Activated naive CD4-positive, alpha-beta T cell treated with anti-CD3 and anti-CD28 coated beads, Interleukin-2, amount 10 ng/mL, durations not matched to agents 7 days and 5 days (primary cell): ENCODE data around the gene ZSCAN25.
"Not testable (repeated sequence)": the region's sequence is repeated elsewhere in the genome, so short reads cannot be mapped to it uniquely, and the experiment has no call there.

Experiments
- CTCF ChIA-PET: fragments of 350-600 bp; sonication (Branson Sonifier 250); formaldehyde crosslinking; loops from one replicate; lab custom pipeline; 2021; ENCODE audit warnings: antibody characterized with exemption; lab: Charles Lee
- DNase-seq: peaks from one replicate; pipeline ENCODE4 v3.0.0-alpha.2; 2020
- H3K27ac Mint-ChIP-seq: one replicate; pipeline ENCODE4 v1.8.0; 2021; ENCODE audit warnings: mild to moderate bottlenecking, moderate library complexity, mixed read lengths
- H3K27me3 Mint-ChIP-seq: one replicate; pipeline ENCODE4 v1.8.0; 2021; ENCODE audit warnings: mild to moderate bottlenecking, mixed read lengths
- H3K36me3 Mint-ChIP-seq: one replicate; pipeline ENCODE4 v1.8.0; 2021; ENCODE audit warnings: mixed read lengths
- H3K4me1 Mint-ChIP-seq: one replicate; pipeline ENCODE4 v1.8.0; 2021; ENCODE audit warnings: mixed read lengths
- H3K4me3 Mint-ChIP-seq: one replicate; pipeline ENCODE4 v1.8.0; 2021; ENCODE audit warnings: mild to moderate bottlenecking, moderate library complexity, mixed read lengths
- H3K9me3 Mint-ChIP-seq: one replicate; pipeline ENCODE4 v1.8.0; 2021; ENCODE audit warnings: mixed read lengths

Gene ZSCAN25

GRCh38 chr7:99624484-99624883, 7.7 kb downstream of the ZSCAN25 start:
- Mint-ChIP-seq H3K9me3 (no peaks in the 10 kb centered on the region), H3K27me3 (no peaks in the 10 kb centered on the region), H3K4me1 (peaks cover 57% of the 10 kb centered on the region), H3K4me3 (peak overlapping the region; percentile 78), H3K27ac (peak overlapping the region; percentile 95), H3K36me3 (peaks cover 83% of the 10 kb centered on the region)
- CTCF ChIA-PET: interaction anchor here (0.5 to 1.3 kb wide), 3 partner anchors 99 to 214 kb away, joined by 3 to 4 read pairs (median 3); no protein-coding TSS in a partner anchor
- DNase-seq: peak; percentile 86

GRCh38 chr7:99625321-99625720, 8.6 kb downstream of the ZSCAN25 start:
- Mint-ChIP-seq H3K9me3 (no peaks in the 10 kb centered on the region), H3K27ac (peak overlapping the region; percentile 95), H3K4me3 (peak overlapping the region; percentile 78), H3K36me3 (peaks cover 82% of the 10 kb centered on the region), H3K27me3 (no peaks in the 10 kb centered on the region), H3K4me1 (peaks cover 52% of the 10 kb centered on the region)
- no peak for DNase-seq
- CTCF ChIA-PET: interaction anchor here (0.8 kb wide), 1 partner anchor 260 kb away, joined by 3 read pairs; no protein-coding TSS in a partner anchor

GRCh38 chr7:99625961-99626360, 9.2 kb downstream of the ZSCAN25 start:
- CTCF ChIA-PET: interaction anchor here (0.8 kb wide), 1 partner anchor 261 kb away, joined by 3 read pairs; no protein-coding TSS in a partner anchor
- no peak for DNase-seq
- Mint-ChIP-seq H3K4me3 (peak overlapping the region; percentile 78), H3K4me1 (peaks cover 49% of the 10 kb centered on the region), H3K9me3 (no peaks in the 10 kb centered on the region), H3K27me3 (no peaks in the 10 kb centered on the region), H3K27ac (peak overlapping the region; percentile 61), H3K36me3 (peaks cover 82% of the 10 kb centered on the region)

GRCh38 chr7:99626661-99627060, 9.9 kb downstream of the ZSCAN25 start:
- Mint-ChIP-seq H3K36me3 (peaks cover 82% of the 10 kb centered on the region), H3K27me3 (no peaks in the 10 kb centered on the region), H3K4me3 (no peak overlapping the region), H3K27ac (no peak overlapping the region), H3K9me3 (no peaks in the 10 kb centered on the region), H3K4me1 (peaks cover 45% of the 10 kb centered on the region)
- CTCF ChIA-PET: no interaction called here
- no peak for DNase-seq

- no peak overlapping the region for H3K4me3 Mint-ChIP-seq
- DNase-seq: no peak
- peaks cover 41% of the 10 kb centered on the region for H3K4me1 Mint-ChIP-seq
- no peaks in the 10 kb centered on the region for H3K9me3 Mint-ChIP-seq
- no peak overlapping the region for H3K27ac Mint-ChIP-seq
- peaks cover 81% of the 10 kb centered on the region for H3K36me3 Mint-ChIP-seq
- CTCF ChIA-PET: interaction anchor here (1.3 kb wide), 1 partner anchor 12 kb away, joined by 5 read pairs; no protein-coding TSS in a partner anchor
- H3K27me3 Mint-ChIP-seq: no peaks in the 10 kb centered on the region
These were observed 10.8 kb downstream of the ZSCAN25 start for GRCh38 chr7:99627513-99627912.

- no peaks in the 10 kb centered on the region for H3K9me3 Mint-ChIP-seq
- peaks cover 30% of the 10 kb centered on the region for H3K4me1 Mint-ChIP-seq
- CTCF ChIA-PET: interaction anchor here (1.3 kb wide), 1 partner anchor 13 kb away, joined by 5 read pairs; no protein-coding TSS in a partner anchor
- H3K27me3 Mint-ChIP-seq: no peaks in the 10 kb centered on the region
- peaks cover 76% of the 10 kb centered on the region for H3K36me3 Mint-ChIP-seq
- H3K27ac Mint-ChIP-seq: peak overlapping the region; percentile 63
- no peak for DNase-seq
- H3K4me3 Mint-ChIP-seq: no peak overlapping the region
These were observed 12.0 kb downstream of the ZSCAN25 start for GRCh38 chr7:99628471-99629465.

- H3K27ac Mint-ChIP-seq: no peak overlapping the region
- H3K4me3 Mint-ChIP-seq: no peak overlapping the region
- CTCF ChIA-PET: interaction anchor here (0.9 kb wide), 1 partner anchor 284 kb away, joined by 4 read pairs; no protein-coding TSS in a partner anchor
- peaks cover 21% of the 10 kb centered on the region for H3K4me1 Mint-ChIP-seq
- no peaks in the 10 kb centered on the region for H3K9me3 Mint-ChIP-seq
- H3K27me3 Mint-ChIP-seq: no peaks in the 10 kb centered on the region
- peaks cover 70% of the 10 kb centered on the region for H3K36me3 Mint-ChIP-seq
- DNase-seq: no peak
These were observed 12.9 kb downstream of the ZSCAN25 start for GRCh38 chr7:99629643-99630042.

GRCh38 chr7:99631295-99632109, 14.8 kb downstream of the ZSCAN25 start:
- H3K9me3 Mint-ChIP-seq: no peaks in the 10 kb centered on the region
- no peak for DNase-seq
- no peak overlapping the region for H3K4me3 Mint-ChIP-seq
- H3K4me1 Mint-ChIP-seq: peaks cover 4% of the 10 kb centered on the region
- no peaks in the 10 kb centered on the region for H3K27me3 Mint-ChIP-seq
- H3K36me3 Mint-ChIP-seq: peaks cover 59% of the 10 kb centered on the region
- CTCF ChIA-PET: interaction anchor here (0.9 to 1.5 kb wide), 4 partner anchors 10 to 207 kb away, joined by 3 to 6 read pairs (median 3); no protein-coding TSS in a partner anchor
- H3K27ac Mint-ChIP-seq: peak overlapping the region; percentile 65

GRCh38 chr7:99637414-99637813, 20.7 kb downstream of the ZSCAN25 start:
- H3K27me3 Mint-ChIP-seq, H3K27ac Mint-ChIP-seq, H3K4me3 Mint-ChIP-seq, DNase-seq, H3K9me3 Mint-ChIP-seq, CTCF ChIA-PET, H3K4me1 Mint-ChIP-seq: not testable (repeated sequence)
- H3K36me3 Mint-ChIP-seq: peaks cover 35% of the 10 kb centered on the region

- no peak overlapping the region for H3K27ac Mint-ChIP-seq
- CTCF ChIA-PET: no interaction called here
- no peaks in the 10 kb centered on the region for H3K27me3 Mint-ChIP-seq
- H3K36me3 Mint-ChIP-seq: peaks cover 31% of the 10 kb centered on the region
- no peak for DNase-seq
- H3K4me1 Mint-ChIP-seq: no peaks in the 10 kb centered on the region
- no peaks in the 10 kb centered on the region for H3K9me3 Mint-ChIP-seq
- no peak overlapping the region for H3K4me3 Mint-ChIP-seq
These were observed 22.0 kb downstream of the ZSCAN25 start for GRCh38 chr7:99638731-99639130.

GRCh38 chr7:99639267-99639666, 22.5 kb downstream of the ZSCAN25 start:
- H3K4me1 Mint-ChIP-seq: no peaks in the 10 kb centered on the region
- CTCF ChIA-PET: no interaction called here
- H3K27ac Mint-ChIP-seq: no peak overlapping the region
- no peaks in the 10 kb centered on the region for H3K27me3 Mint-ChIP-seq
- DNase-seq: no peak
- H3K9me3 Mint-ChIP-seq: no peaks in the 10 kb centered on the region
- H3K36me3 Mint-ChIP-seq: peaks cover 29% of the 10 kb centered on the region
- no peak overlapping the region for H3K4me3 Mint-ChIP-seq

- Mint-ChIP-seq H3K4me1 (no peaks in the 10 kb centered on the region), H3K9me3 (no peaks in the 10 kb centered on the region), H3K36me3 (peaks cover 33% of the 10 kb centered on the region), H3K4me3 (no peak overlapping the region), H3K27me3 (no peaks in the 10 kb centered on the region), H3K27ac (no peak overlapping the region)
- no peak for DNase-seq
- CTCF ChIA-PET: interaction anchor here (1.3 kb wide), 1 partner anchor 11 kb away, joined by 3 read pairs; no protein-coding TSS in a partner anchor
These were observed 25.3 kb downstream of the ZSCAN25 start for GRCh38 chr7:99642027-99642426.

GRCh38 chr7:99643464-99643863, 26.7 kb downstream of the ZSCAN25 start:
- Mint-ChIP-seq H3K27me3 (no peaks in the 10 kb centered on the region), H3K27ac (no peak overlapping the region), H3K4me3 (no peak overlapping the region), H3K36me3 (peaks cover 31% of the 10 kb centered on the region), H3K9me3 (no peaks in the 10 kb centered on the region), H3K4me1 (no peaks in the 10 kb centered on the region)
- CTCF ChIA-PET: no interaction called here
- DNase-seq: no peak

- CTCF ChIA-PET: no interaction called here
- H3K27ac Mint-ChIP-seq: no peak overlapping the region
- H3K36me3 Mint-ChIP-seq: peaks cover 31% of the 10 kb centered on the region
- no peaks in the 10 kb centered on the region for H3K4me1 Mint-ChIP-seq
- no peak overlapping the region for H3K4me3 Mint-ChIP-seq
- no peak for DNase-seq
- no peaks in the 10 kb centered on the region for H3K9me3 Mint-ChIP-seq
- no peaks in the 10 kb centered on the region for H3K27me3 Mint-ChIP-seq
These were observed 27.7 kb downstream of the ZSCAN25 start for GRCh38 chr7:99644431-99644830.
